GM12874 (cell line): ENCODE data around the gene DLEC1.

Source experiments
- CTCF ChIP-seq: IDR thresholded peaks from 2 replicates; pipeline ENCODE4 v1.5.1; 2011; ENCODE audit warnings: low read depth, mild to moderate bottlenecking, control low read depth, low read length, moderate library complexity; ENCODE audit not compliant: insufficient read depth

DLEC1 gene

GRCh38 chr3:38097446-38098375 lies 58.7 kb downstream of the DLEC1 start:
- no peak for TF ChIP-seq CTCF

- TF ChIP-seq CTCF = no peak
These were observed 59.3 kb downstream of the DLEC1 start for GRCh38 chr3:38098376-38098723.

GRCh38 chr3:38099518-38099917 lies 60.5 kb downstream of the DLEC1 start:
- TF ChIP-seq CTCF = no peak

- TF ChIP-seq CTCF = no peak
These were observed 61.5 kb downstream of the DLEC1 start for GRCh38 chr3:38100498-38100897.

DNA sequence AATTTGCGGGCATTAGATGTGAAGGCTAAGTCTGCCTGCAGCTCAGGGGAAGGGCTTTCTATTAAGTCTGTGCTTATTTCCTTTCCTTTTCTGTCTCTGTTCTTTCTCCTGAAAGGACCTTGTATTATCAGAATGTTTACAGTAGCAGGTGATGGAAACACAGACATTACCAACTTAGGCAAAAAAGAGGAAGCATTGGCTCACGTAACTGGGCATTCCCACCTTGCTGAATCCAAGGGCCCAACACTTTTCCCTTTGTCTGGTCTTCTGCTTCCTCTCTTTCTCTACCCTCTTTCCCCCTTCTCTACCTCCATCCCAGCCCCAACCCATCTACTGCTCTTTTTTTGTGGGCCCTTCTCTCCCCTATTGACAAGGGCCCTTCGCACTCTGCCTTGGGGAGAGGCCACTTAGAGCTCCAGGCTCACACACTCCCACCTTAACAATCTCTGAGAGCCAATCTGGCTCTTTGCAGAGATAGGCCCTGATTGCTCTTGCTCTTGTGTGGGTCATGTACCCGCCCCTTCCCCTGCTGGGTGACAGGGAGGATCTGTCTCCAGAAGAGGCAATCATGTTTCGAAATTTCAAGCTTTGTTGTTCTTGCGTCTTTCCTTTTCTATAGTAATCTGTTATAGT lies 62.9 kb downstream of the DLEC1 start:
- TF ChIP-seq CTCF = no peak

GRCh38 chr3:38102444-38102814 lies 63.4 kb downstream of the DLEC1 start:
- TF ChIP-seq CTCF = no peak

- no peak for TF ChIP-seq CTCF
These were observed 66.5 kb downstream of the DLEC1 start for GRCh38 chr3:38105525-38105924.
